ENCODE data around the gene GUCA1A.

GRCh38 chr6:42131531-42131930 lies 41.6 kb upstream of the GUCA1A start:
- TF ChIP-seq CTCF (IDR thresholded peaks at IDR 0.05) (no peak), POLR2A (IDR thresholded peaks at IDR 0.05) (no peak)

All from right lobe of liver (tissue), 4 donors.